GM12874 (cell line): ENCODE results near the gene TMEM121.

Source experiments
- TF ChIP-seq, protein P1 (sequence below): IDR thresholded peaks from 2 replicates; pipeline ENCODE4 v1.5.1; 2011; ENCODE audit warnings: low read depth, mild to moderate bottlenecking, control low read depth, low read length, moderate library complexity; ENCODE audit not compliant: insufficient read depth

TMEM121 gene

DNA sequence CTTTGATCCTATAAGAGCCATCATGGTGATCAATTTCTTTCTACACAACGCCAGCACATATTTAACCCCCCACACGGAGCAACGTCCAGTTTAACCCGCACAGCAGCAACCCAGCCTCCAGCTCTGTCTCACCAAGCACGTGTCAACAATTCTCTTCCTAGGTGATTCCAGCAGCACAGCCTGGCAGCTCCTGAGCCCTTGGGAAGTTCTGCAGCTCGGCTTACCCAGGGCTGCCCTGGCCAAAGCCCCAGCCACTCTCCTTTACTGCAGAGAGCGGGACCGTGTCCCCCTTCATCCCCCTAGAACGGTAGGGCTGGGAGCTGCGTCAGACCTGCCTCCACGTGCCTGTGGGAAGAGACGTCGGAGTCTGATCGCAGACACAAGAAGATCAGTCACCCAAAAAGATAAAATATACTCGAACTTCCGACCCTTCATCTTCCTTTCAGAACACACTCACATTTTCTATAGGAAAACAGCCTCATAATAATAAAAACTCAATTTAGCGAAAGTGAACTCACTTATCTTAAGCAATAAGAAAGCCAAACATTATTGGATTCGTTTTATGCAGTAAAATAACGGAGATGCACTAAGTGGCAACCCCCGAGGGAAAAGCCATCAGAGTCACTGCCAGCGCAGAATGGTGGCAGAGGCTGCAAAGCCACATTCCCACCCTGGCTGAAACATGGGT is 7.6 kb downstream of the TMEM121 start:
- TF ChIP-seq, protein P1, sequence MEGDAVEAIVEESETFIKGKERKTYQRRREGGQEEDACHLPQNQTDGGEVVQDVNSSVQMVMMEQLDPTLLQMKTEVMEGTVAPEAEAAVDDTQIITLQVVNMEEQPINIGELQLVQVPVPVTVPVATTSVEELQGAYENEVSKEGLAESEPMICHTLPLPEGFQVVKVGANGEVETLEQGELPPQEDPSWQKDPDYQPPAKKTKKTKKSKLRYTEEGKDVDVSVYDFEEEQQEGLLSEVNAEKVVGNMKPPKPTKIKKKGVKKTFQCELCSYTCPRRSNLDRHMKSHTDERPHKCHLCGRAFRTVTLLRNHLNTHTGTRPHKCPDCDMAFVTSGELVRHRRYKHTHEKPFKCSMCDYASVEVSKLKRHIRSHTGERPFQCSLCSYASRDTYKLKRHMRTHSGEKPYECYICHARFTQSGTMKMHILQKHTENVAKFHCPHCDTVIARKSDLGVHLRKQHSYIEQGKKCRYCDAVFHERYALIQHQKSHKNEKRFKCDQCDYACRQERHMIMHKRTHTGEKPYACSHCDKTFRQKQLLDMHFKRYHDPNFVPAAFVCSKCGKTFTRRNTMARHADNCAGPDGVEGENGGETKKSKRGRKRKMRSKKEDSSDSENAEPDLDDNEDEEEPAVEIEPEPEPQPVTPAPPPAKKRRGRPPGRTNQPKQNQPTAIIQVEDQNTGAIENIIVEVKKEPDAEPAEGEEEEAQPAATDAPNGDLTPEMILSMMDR = no peak

DNA sequence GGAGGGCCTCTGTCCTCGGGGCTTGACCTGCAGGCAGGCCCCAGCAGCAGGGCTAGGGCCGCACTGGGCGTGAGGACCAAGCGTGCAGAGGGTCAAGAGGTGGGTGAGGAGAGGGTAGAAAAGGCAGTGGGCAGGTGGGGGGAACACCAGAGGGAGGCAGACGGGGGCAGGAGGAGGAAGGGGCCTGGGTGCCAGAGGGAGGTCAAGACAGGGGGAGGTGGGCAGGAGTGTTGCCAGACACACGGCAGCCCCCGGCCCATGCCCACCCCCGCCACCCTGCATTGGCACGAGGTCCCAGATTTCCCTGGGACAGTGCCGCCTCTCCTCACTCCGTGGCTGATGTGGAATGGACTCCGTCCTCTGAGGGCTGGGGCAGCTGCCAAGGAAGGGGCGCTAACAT is 8.2 kb downstream of the TMEM121 start:
- TF ChIP-seq, protein P1 = no peak

DNA sequence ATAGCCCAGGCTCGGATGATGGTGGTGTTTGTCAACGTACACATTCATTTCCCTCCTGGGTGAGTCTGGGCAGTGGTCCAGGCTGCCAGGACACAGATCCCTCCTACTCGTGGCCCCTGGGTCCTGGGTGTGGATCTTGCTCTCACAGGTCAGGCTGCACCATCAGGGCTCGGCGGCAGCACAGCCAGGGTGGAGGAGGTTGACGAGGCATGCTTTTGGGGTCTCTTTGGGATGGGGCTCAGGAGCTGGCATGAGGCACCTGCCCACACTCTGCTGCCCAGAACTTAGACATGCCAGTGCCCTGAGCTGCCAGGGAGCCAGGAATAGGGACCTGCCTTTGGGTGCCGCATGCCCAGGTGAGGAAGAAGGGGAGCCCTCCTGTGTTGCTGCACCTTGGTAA is 9.7 kb downstream of the TMEM121 start:
- TF ChIP-seq, protein P1 = no peak

DNA sequence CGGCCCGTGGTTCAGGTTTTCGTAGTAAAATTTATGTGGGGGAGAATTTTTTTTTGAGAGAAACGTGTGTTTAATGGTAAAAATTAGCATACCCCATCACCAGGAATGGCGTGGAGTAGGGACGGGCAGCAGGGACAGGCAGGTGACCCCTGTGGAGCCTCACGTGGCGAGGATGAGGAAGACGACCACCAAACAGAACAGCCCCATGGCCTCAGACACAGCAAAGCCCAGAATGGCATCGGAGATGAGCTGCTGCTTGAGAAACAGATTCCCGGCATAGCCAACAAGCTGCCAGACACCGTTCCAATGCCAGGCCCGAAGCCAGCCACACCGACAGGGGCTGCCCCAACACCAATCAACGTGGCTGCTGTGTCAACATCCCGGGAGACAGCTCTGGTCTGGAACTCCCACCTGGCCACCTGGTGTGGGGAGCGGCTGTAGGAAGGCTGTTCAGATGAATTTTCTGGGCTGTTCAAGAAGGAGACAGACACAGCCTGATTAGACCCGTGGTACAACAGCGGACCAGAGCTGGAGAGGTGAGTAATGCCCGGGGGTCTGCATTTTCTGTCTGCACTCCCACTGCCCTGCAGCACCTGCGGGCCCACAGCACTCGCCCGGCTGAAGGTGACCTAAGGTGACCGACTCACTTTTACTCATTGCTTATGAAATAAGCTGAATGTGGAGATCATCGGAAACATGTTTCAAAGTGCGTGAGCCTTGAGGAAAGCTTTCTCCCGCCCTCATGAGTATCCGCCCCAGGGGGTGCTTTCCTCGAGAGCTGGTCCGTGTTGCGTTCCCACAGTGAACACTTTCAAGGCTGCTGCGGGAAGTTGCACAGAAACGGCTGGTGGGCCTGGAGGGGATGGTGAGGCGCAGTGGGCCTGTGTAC is 10.6 kb downstream of the TMEM121 start:
- TF ChIP-seq, protein P1 = no peak

DNA sequence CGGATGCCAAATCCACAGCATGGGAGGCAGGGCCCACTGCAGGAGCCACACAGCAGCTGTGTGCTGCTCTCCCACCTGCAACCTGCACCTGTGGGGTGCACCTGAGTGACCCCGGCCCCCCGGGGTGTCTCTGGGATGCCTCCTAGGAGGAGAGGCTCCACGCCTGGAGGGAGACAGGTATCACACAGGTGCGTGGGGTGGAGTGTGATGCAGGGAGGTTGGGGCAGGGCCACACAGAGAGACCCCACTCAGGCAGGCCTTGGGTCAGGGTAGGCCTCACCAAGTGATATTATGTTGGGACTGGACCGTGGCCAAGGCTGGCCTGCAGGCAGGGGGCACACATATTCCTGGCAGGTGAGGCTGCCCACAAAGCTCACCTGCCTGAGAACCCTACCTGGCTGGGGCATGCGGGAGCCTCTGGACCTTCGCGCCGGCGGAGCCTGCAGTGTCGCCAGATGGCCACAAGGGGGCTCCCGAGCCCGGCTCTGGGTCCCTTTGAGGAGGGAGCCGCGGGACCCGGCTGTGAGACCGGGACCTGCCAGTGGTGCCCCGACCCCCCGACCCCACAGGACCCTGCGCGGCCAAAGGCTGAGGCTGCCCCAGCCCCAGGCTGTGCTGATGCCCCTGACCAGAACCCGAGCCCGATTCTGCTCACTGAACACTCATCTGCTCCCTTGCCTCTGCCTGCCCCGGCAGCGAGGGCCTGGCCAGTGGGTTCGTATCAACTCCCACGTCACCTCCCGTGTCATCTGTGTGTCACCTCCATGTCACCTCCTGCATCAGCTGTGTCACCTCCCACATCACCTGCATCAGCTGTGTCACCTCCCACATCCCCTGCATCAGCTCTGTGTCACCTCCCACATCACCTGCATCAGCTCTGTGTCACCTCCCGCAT is 11.4 kb downstream of the TMEM121 start:
- TF ChIP-seq, protein P1 = peak; percentile 99

DNA sequence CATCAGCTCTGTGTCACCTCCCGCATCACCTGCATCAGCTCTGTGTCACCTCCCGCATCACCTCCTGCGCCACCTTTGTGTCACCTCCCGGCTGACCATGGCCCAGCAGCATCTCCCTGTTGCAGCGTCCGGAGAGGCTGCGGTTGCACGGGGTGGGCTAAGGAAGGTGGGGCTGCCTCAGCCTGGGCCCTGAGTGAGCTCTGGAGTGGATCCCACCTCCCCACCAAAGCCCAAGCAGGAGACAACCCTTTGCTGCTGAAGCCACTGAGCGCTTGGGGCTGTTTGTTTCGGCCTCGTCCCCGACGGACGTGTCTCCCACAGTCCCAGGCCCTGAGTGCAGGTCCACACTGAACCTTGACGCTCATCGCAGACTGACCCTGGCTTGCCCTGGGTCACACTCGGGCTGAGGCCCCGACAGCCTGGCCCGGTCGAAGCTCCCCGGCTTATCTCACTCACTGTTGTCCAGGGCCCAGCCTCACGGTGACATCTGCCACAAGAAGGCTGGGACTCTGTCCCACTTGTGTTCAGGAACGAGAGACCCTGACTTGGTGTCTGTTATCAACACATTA is 12.2 kb downstream of the TMEM121 start:
- TF ChIP-seq, protein P1 = no peak
